ENCODE results near the gene OS9.
A peak's percentile ranks its signal among the peaks of the same experiment; 100 is the strongest.

The OS9 gene

GRCh38 chr12:57751788-57752667, 58.1 kb downstream of the OS9 start, which contains the start of gene CDK4:
Gene CDK4 (minus strand): TSS chr12:57752310. CDS start chr12:57751717, 593 bp downstream.
- peak; percentile 100 for DNase-seq (ENCODE audit: low spot score)

- no peak for DNase-seq (ENCODE audit: low spot score)
Measured at GRCh38 chr12:57752668-57753000, 58.7 kb downstream of the OS9 start.

- no peak for DNase-seq (ENCODE audit: low spot score)
Measured at GRCh38 chr12:57753756-57754337, 59.9 kb downstream of the OS9 start.

GRCh38 chr12:57754411-57755193, 60.7 kb downstream of the OS9 start, which contains the start of gene MARCHF9:
Gene MARCHF9 (plus strand): TSS chr12:57755103. CDS start chr12:57755529, 426 bp downstream.
- peak; percentile 84 for DNase-seq (ENCODE audit: low spot score)

- DNase-seq (ENCODE audit: low spot score): no peak
Measured at GRCh38 chr12:57755194-57755453, 61.2 kb downstream of the OS9 start.

GRCh38 chr12:57755454-57756372, 61.8 kb downstream of the OS9 start:
- peak; percentile 38 for DNase-seq (ENCODE audit: low spot score)

- peak; percentile 34 for DNase-seq (ENCODE audit: low spot score)
Measured at GRCh38 chr12:57756406-57757341, 62.7 kb downstream of the OS9 start.

GRCh38 chr12:57757771-57758170, 63.8 kb downstream of the OS9 start:
- DNase-seq (ENCODE audit: low spot score): no peak

- DNase-seq (ENCODE audit: low spot score): no peak
Measured at GRCh38 chr12:57758552-57759359, 64.8 kb downstream of the OS9 start.

- DNase-seq (ENCODE audit: low spot score): peak; percentile 58
Measured at GRCh38 chr12:57759360-57759980, 65.5 kb downstream of the OS9 start.

- no peak for DNase-seq (ENCODE audit: low spot score)
Measured at GRCh38 chr12:57760347-57760982, 66.5 kb downstream of the OS9 start.

- DNase-seq (ENCODE audit: low spot score): no peak
Measured at GRCh38 chr12:57761391-57761998, 67.6 kb downstream of the OS9 start.

GRCh38 chr12:57762463-57762862, 68.5 kb downstream of the OS9 start:
- DNase-seq (ENCODE audit: low spot score): no peak

- no peak for DNase-seq (ENCODE audit: low spot score)
Measured at GRCh38 chr12:57763881-57764661, 70.1 kb downstream of the OS9 start.

- peak; percentile 26 for DNase-seq (ENCODE audit: low spot score)
Measured at GRCh38 chr12:57764662-57765002, 70.7 kb downstream of the OS9 start.

- peak; percentile 40 for DNase-seq (ENCODE audit: low spot score)
Measured at GRCh38 chr12:57765003-57765697, 71.2 kb downstream of the OS9 start.

Data from kidney tubule cell (primary cell).